K562 (cell line): ENCODE data around the gene MBNL2.

Experiments used
- MGA ChIP-seq: fragments of 450-650 bp; IDR thresholded peaks from 2 replicates; pipeline ENCODE4 v1.6.1; 2016; ENCODE audit warnings: mild to moderate bottlenecking, moderate library complexity
- SMAD3 ChIP-seq: fragments of 450-650 bp; formaldehyde crosslinking; conservative IDR thresholded peaks from 2 replicates; pipeline ENCODE4 v1.4.0; 2020; ENCODE audit warnings: mild to moderate bottlenecking

DNA sequence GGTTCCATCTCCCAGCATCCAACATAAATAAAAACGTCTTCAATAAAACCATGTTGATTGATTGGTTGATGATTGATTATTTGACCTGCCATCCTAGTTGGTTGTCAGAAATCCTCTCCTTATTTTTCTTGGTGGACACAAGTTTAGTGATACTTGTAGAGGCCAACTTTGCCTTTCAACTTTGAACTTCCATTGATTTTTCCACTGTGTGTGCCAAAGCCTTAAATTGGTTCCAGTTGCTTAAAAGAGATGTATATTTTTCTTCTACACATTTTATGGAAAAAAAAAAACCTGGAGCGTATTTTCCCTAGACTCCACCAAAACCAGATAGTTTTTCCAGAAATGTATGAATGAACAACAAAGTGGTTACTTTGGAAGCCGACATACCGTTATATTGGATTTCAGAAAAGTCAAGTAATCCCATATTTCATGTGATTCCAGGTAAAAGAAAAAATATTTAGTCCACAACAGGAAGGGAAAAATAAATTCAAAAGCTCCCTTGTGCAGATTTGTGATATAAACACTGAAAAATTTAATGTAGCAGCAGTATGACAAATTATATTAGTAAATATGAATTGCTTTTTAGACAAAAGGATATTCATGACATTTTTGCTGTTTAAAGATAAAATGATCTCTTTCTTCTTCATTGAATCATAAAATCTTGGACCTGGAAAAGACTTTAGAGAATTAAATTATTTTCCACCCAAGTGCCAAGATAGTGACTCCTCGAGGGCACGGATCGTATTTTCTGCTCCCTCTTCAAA, 85.2 kb downstream of the MBNL2 start:
- TF ChIP-seq SMAD3 (CRISPR knock-in tag): no peak
- TF ChIP-seq MGA: no peak
